Adrenal gland (tissue), 12 donors: ENCODE measurements around the gene TMEM161A. TPM values are rescaled to one million over a fixed set of nuclear protein-coding genes. Genes with fewer than 3 reads are reported as not detected.
"Not testable (repeated sequence)": the region's sequence is repeated elsewhere in the genome, so short reads cannot be mapped to it uniquely, and the experiment has no call there.

Experiments used
- DNase-seq, 7 donors: peaks; one replicate each; pipeline ENCODE4 v3.0.0-alpha.2; 2019 to 2020
- H3K27ac ChIP-seq, 5 donors: fragments of 200-600 bp; sonication (generic) in 4 of 5; 1 replicate in 3 of 5; 2 replicates in 2 of 5; pipeline versions ENCODE4 v1.5.1 to v1.8.0; 2016 to 2020; ENCODE audit warnings: mild to moderate bottlenecking in 1 of 5
- H3K27me3 ChIP-seq: fragments of 200-600 bp; 2 replicates; pipeline ENCODE4 v1.8.0; 2021
- H3K36me3 ChIP-seq, 2 donors: fragments of 200-600 bp; replicated peaks in 1 of 2; 1 replicate in 1 of 2; 2 replicates in 1 of 2; pipeline versions ENCODE4 v1.5.1 to v1.8.0; 2018 to 2022
- H3K4me1 ChIP-seq, 2 donors: fragments of 200-600 bp; replicated peaks in 1 of 2; 1 replicate in 1 of 2; 2 replicates in 1 of 2; pipeline versions ENCODE4 v1.5.1 to v1.8.0; 2018 to 2021
- H3K4me3 ChIP-seq, 4 donors: fragments of 200-600 bp; sonication (generic) in 3 of 4; one replicate each; pipeline ENCODE4 v1.5.1; 2016 to 2018
- H3K9me3 ChIP-seq, 3 donors: fragments of 200-600 bp; sonication (generic) in 1 of 3; replicated peaks in 1 of 3; 1 replicate in 2 of 3; 2 replicates in 1 of 3; pipeline versions ENCODE4 v1.5.1 to v1.8.0; 2016 to 2021
- CTCF ChIP-seq, 6 experiments: fragments of 450-650 bp in 4 of 6; fragments of 200-600 bp in 2 of 6; sonication (generic) in 1 of 6; IDR thresholded peaks; 1 replicate in 5 of 6; 2 replicates in 1 of 6; pipeline versions ENCODE4 v1.5.1 to v1.8.0; 2016 to 2021; ENCODE audit warnings: antibody characterized with exemption in 6 of 6, mild to moderate bottlenecking in 2 of 6, moderate library complexity in 1 of 6
- POLR2A ChIP-seq, 2 donors: fragments of 450-650 bp; IDR thresholded peaks; one replicate each; pipeline ENCODE4 v1.6.1; 2017; ENCODE audit warnings: antibody characterized with exemption in 2 of 2, mild to moderate bottlenecking in 2 of 2, moderate library complexity in 1 of 2
- WGBS, 4 donors: extraction: QIAGEN DNeasy Blood & Tissue Kit in 2 of 4; methylation state at CpG; one replicate each; pipeline versions ENCODE4 v1.1.5 to v1.1.7; 2013 to 2017; 5-methylcytosine and 5-hydroxymethylcytosine counted together
- intact Hi-C, 2 donors: fragments of 100-400 bp; cut with DNase I; formaldehyde crosslinking; loops; one replicate each; pipeline versions ENCODE4 v1.14.1 to v1.15.0; 2022 to 2023
- polyA plus RNA-seq, 3 donors: library from polyadenylated mRNA; stranded (reverse); fragments of 200-250 nt in 2 of 3; fragments of 350-450 nt in 1 of 3; fragmentation: Illumina TruSeq in 1 of 3; extraction: RNeasy Lipid Tissue Mini Kit (QIAGEN cat#74804) in 1 of 3; gene quantifications; one replicate each; pipeline ENCODE4 v1.2.3, GENCODE V29; 2013 to 2014
- total RNA-seq, 9 donors: library from RNA; depleted of rRNA in 4 of 9; stranded (reverse); fragments of >200 nt in 4 of 9; fragments of 120-200 nt in 1 of 9; fragmentation: NEBNext Ultra II Directional in 1 of 9; extraction: Animal tissue kit (Norgen Biotek cat#: 25700) in 1 of 9; gene quantifications; one replicate each; pipeline versions ENCODE4 v1.1.0 to v1.2.4, GENCODE V29; 2013 to 2023
- donor health status: healthy with polysubstance abuse.
- donor health status: Bipolar disorder and iron deficiency.
- donor health status: DM: yes; HTN: yes; CAD: no.
- donor health status: DM: no; HTN: no; CAD: no.
- donor health status: DM: no; HTN: no; CAD: no.
- donor health status: DM: yes; HTN: yes; CAD: no.

The TMEM161A gene
- total and polyA plus RNA-seq, 12 donors, result 5.5 to 83.8 (median 41.1) TPM

- no peak for DNase-seq
- Histone ChIP-seq H3K36me3 (no peaks in the 10 kb centered on the region), H3K9me3 (no peaks in the 10 kb centered on the region), H3K4me1 (peaks cover 6 to 9% of the 10 kb centered on the region in 2 donors), H3K27me3 (no peaks in the 10 kb centered on the region), H3K4me3 (no peak overlapping the region), H3K27ac (no peak overlapping the region)
- intact Hi-C loops, result loop anchor here (10.0 kb wide), 2 partner anchors 86 to 204 kb away; no protein-coding TSS in a partner anchor
- TF ChIP-seq CTCF (IDR thresholded peaks at IDR 0.05) (no peak), POLR2A (IDR thresholded peaks at IDR 0.05) (no peak)
- 56 to 64% (median 61%) methylated on average over 5 of the region's 5 CpGs for WGBS, 4 donors
These were observed 2.2 kb upstream of the TMEM161A start for GRCh38 chr19:19140476-19140875.

DNA sequence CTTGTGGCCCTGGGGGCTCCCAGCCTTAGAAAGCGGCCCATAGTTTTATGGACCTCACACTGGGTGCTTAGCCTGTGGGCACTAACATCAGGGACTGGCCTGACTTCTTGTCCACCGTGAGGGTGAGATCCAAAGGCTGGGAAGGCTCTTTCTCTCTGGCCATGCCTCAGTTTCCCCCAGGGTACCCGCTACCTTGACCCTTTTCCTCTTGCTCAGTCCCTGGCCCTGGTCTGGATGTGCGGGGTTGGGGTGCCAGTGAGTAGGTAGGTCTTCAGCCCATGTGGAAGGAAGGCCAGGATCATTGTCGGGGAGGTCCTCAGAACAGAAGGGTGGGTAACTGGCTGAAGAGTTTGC lies 1.6 kb upstream of the TMEM161A start:
- no peaks in the 10 kb centered on the region for H3K9me3 ChIP-seq
- intact Hi-C loops, result loop anchor here (5.0 to 10.0 kb wide), 3 partner anchors 83 to 205 kb away; no protein-coding TSS in a partner anchor
- no peaks in the 10 kb centered on the region for H3K27me3 ChIP-seq
- no peak overlapping the region for H3K27ac ChIP-seq
- H3K4me3 ChIP-seq, result no peak overlapping the region
- H3K4me1 ChIP-seq, result peaks cover 6 to 9% of the 10 kb centered on the region in 2 donors
- 39 to 48% (median 43%) methylated on average over 4 to 5 of the region's 5 CpGs for WGBS, 4 donors
- no peak for DNase-seq
- no peak for TF ChIP-seq POLR2A (IDR thresholded peaks at IDR 0.05)
- peak in 1 of 6 experiments; percentile 4 for TF ChIP-seq CTCF (IDR thresholded peaks at IDR 0.05)
- H3K36me3 ChIP-seq, result no peaks in the 10 kb centered on the region

GRCh38 chr19:19137556-19138108 lies 646 bp downstream of the TMEM161A start:
- peak overlapping the region; percentile 39 to 70 (median 64) for H3K4me3 ChIP-seq
- intact Hi-C loops, result loop anchor here in 1 of 2 donors (5.0 kb wide), 1 partner anchor 80 kb away; no protein-coding TSS in a partner anchor
- H3K27ac ChIP-seq, result peak overlapping the region in 1 of 5 donors; percentile 68
- H3K27me3 ChIP-seq, result no peaks in the 10 kb centered on the region
- DNase-seq, result peak in 3 of 7 donors; percentile 28 to 32 (median 29)
- TF ChIP-seq POLR2A (IDR thresholded peaks at IDR 0.05) (no peak), CTCF (IDR thresholded peaks at IDR 0.05) (no peak)
- H3K4me1 ChIP-seq, result peaks cover 6 to 9% of the 10 kb centered on the region in 2 donors
- WGBS, 4 donors, result 14 to 31% (median 19%) methylated on average over 20 to 25 of the region's 25 CpGs
- H3K9me3 ChIP-seq, result no peaks in the 10 kb centered on the region
- no peaks in the 10 kb centered on the region for H3K36me3 ChIP-seq

DNA sequence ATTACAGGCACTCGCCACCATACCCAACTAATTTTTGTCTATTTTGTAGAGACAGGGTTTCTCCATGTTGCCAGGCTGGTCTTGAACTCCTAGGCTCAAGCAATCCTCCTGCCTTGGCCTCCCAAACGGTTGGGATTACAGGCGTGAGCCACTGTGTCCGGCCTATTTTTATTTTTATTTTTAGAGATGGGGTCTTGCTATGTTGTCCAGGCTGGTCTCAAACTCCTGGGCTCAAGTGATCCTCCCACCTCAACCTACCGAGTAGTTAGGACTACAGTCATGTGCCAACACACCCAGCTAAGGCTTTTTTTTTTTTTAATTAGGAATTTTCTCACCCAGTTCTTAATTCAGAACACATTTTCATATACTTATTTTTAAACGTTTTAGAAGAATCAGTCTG lies 2.6 kb downstream of the TMEM161A start:
- intact Hi-C loops, result loop anchor here in 1 of 2 donors (5.0 kb wide), 1 partner anchor 78 kb away; no protein-coding TSS in a partner anchor

More for the DNA sequence above, 2.6 kb downstream of the TMEM161A start:
- not testable (repeated sequence) for H3K27ac ChIP-seq, H3K4me3 ChIP-seq, H3K27me3 ChIP-seq, H3K4me1 ChIP-seq, H3K36me3 ChIP-seq, H3K9me3 ChIP-seq, DNase-seq
- WGBS, 4 donors, result 78 to 91% (median 87%) methylated on average over 6 of the region's 6 CpGs
